Astrocyte (in vitro differentiated cells and primary cell): ENCODE results near the gene HES7.

ENCODE experiments used
- EZH2 ChIP-seq: IDR thresholded peaks from 2 replicates; pipeline ENCODE4 v1.6.1; 2012; ENCODE audit warnings: mild to moderate bottlenecking, low read length, inconsistent platforms; ENCODE audit not compliant: insufficient read depth
- TF ChIP-seq, protein P1 (sequence below): IDR thresholded peaks from 2 replicates; pipeline ENCODE4 v1.5.1; 2011; ENCODE audit warnings: low read depth, mild to moderate bottlenecking, inconsistent platforms, low read length, moderate library complexity; ENCODE audit not compliant: insufficient read depth

DNA sequence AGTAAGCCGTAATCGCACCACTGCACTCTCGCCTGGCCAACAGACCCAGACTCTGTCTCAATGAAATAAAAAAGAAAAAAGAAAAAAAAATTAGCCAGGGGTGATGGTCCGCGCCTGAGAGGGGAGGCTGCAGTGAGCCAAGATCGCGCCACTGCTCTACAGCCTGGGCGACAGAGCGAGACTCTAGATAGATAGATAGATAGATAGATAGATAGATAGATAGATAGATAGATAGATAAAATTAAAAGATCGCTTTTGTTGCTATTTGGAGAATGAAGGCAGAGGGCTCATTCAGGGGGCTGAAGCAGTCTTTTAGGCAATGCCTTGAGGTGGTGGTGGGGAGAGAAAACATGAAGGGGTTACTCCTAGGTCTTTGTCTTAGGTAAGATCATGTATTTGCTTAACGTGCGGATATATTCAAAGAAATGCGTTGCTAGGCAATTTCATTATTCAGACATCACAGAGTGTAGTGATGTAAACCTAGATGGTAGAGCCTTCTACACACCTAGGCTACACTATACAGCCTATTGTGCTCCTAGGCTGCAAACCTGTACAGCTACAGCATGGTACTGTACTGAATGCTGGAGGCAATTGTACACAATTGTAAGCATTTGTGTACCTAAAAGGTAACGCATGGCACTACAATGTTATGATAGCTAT lies 4.3 kb upstream of the HES7 start:
- TF ChIP-seq, protein P1, sequence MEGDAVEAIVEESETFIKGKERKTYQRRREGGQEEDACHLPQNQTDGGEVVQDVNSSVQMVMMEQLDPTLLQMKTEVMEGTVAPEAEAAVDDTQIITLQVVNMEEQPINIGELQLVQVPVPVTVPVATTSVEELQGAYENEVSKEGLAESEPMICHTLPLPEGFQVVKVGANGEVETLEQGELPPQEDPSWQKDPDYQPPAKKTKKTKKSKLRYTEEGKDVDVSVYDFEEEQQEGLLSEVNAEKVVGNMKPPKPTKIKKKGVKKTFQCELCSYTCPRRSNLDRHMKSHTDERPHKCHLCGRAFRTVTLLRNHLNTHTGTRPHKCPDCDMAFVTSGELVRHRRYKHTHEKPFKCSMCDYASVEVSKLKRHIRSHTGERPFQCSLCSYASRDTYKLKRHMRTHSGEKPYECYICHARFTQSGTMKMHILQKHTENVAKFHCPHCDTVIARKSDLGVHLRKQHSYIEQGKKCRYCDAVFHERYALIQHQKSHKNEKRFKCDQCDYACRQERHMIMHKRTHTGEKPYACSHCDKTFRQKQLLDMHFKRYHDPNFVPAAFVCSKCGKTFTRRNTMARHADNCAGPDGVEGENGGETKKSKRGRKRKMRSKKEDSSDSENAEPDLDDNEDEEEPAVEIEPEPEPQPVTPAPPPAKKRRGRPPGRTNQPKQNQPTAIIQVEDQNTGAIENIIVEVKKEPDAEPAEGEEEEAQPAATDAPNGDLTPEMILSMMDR, result no peak
- TF ChIP-seq EZH2, result no peak
